SK-N-MC (cell line): ENCODE results near the gene FBXW7.
A peak's percentile ranks its signal among the peaks of the same experiment; 100 is the strongest.

Experiments used
- DNase-seq: peaks from one replicate; pipeline ENCODE4 v3.0.0-alpha.2; 2011; ENCODE audit warnings: low read depth, low spot score
- H3K27ac ChIP-seq: fragments of 200-600 bp; sonication (generic); 2 replicates; pipeline ENCODE4 v1.5.1; 2016; ENCODE audit warnings: mixed run types
- H3K36me3 ChIP-seq: fragments of 200-600 bp; sonication (generic); 2 replicates; pipeline ENCODE4 v1.6.1; 2017; ENCODE audit warnings: antibody characterized with exemption, low read length, mixed read lengths; ENCODE audit not compliant: insufficient read depth
- H3K4me3 ChIP-seq: fragments of 200-600 bp; sonication (generic); 2 replicates; pipeline ENCODE4 v1.5.1; 2016
- H3K9ac ChIP-seq: fragments of 200-600 bp; sonication (generic); 2 replicates; pipeline ENCODE4 v1.8.0; 2017; ENCODE audit warnings: mixed run types, mixed read lengths; ENCODE audit not compliant: insufficient read length
- H3K9me3 ChIP-seq: fragments of 200-600 bp; sonication (generic); 2 replicates; pipeline ENCODE4 v1.6.1; 2017; ENCODE audit warnings: low read depth, mild to moderate bottlenecking, antibody characterized with exemption, low read length, moderate library complexity, mixed read lengths
- EZH2 ChIP-seq: fragments of 200-600 bp; sonication (generic); IDR thresholded peaks from one replicate; pipeline ENCODE4 v1.6.1; 2017; ENCODE audit warnings: antibody characterized with exemption
- FOXP2 ChIP-seq: optimal IDR thresholded peaks from 2 replicates; pipeline ENCODE3; 2011; ENCODE audit warnings: mild to moderate bottlenecking, moderate library complexity; ENCODE audit not compliant: insufficient read depth; ENCODE audit errors: extremely low read length, control extremely low read depth
- POLR2AphosphoS5 ChIP-seq: IDR thresholded peaks from 2 replicates; pipeline ENCODE4 v1.6.1; 2012; ENCODE audit warnings: mild to moderate bottlenecking, low read depth, low read length, borderline replicate concordance

FBXW7 gene

GRCh38 chr4:152321398-152321797, 214.5 kb downstream of the FBXW7 start:
- no peak overlapping the region for H3K4me3 ChIP-seq
- DNase-seq: no peak
- TF ChIP-seq FOXP2: no peak
- TF ChIP-seq POLR2AphosphoS5: no peak
- TF ChIP-seq EZH2: no peak
- no peaks in the 10 kb centered on the region for H3K9me3 ChIP-seq
- no peak overlapping the region for H3K27ac ChIP-seq
- H3K9ac ChIP-seq: no peak overlapping the region
- H3K36me3 ChIP-seq: peaks cover 18% of the 10 kb centered on the region

- no peak for TF ChIP-seq POLR2AphosphoS5
- TF ChIP-seq EZH2: no peak
- no peak for TF ChIP-seq FOXP2
- H3K4me3 ChIP-seq: no peak overlapping the region
- no peaks in the 10 kb centered on the region for H3K9me3 ChIP-seq
- no peaks in the 10 kb centered on the region for H3K36me3 ChIP-seq
- no peak overlapping the region for H3K9ac ChIP-seq
- DNase-seq: no peak
- no peak overlapping the region for H3K27ac ChIP-seq
These were observed 218.9 kb downstream of the FBXW7 start for GRCh38 chr4:152316969-152317368.

GRCh38 chr4:152310257-152310656, 225.6 kb downstream of the FBXW7 start:
- Histone ChIP-seq H3K4me3 (no peak overlapping the region; the same call in 1 of the 2 replicates), H3K9me3 (no peaks in the 10 kb centered on the region), H3K27ac (peak overlapping the region; percentile 86), H3K9ac (no peak overlapping the region), H3K36me3 (no peaks in the 10 kb centered on the region)
- TF ChIP-seq FOXP2 (peak; percentile 36), EZH2 (no peak), POLR2AphosphoS5 (peak; percentile 48; the same call in 1 of the 2 replicates)
- DNase-seq: peak; percentile 86

- TF ChIP-seq FOXP2 (peak; percentile 88), EZH2 (no peak), POLR2AphosphoS5 (no peak; the same call in 1 of the 2 replicates)
- DNase-seq: peak; percentile 72
- H3K36me3 ChIP-seq: no peaks in the 10 kb centered on the region
- no peak overlapping the region for H3K9ac ChIP-seq
- peak overlapping the region; percentile 86 for H3K27ac ChIP-seq
- H3K4me3 ChIP-seq: peak overlapping the region; percentile 59
- H3K9me3 ChIP-seq: no peaks in the 10 kb centered on the region
These were observed 226.5 kb downstream of the FBXW7 start for GRCh38 chr4:152309418-152309817.

- no peaks in the 10 kb centered on the region for H3K9me3 ChIP-seq
- no peak for DNase-seq
These were observed 226.9 kb downstream of the FBXW7 start for GRCh38 chr4:152308951-152309350.

GRCh38 chr4:152307669-152308068, 228.2 kb downstream of the FBXW7 start:
- no peaks in the 10 kb centered on the region for H3K36me3 ChIP-seq
- H3K9me3 ChIP-seq: no peaks in the 10 kb centered on the region
- no peak for TF ChIP-seq FOXP2
- no peak for TF ChIP-seq POLR2AphosphoS5
- no peak for TF ChIP-seq EZH2
- H3K27ac ChIP-seq: no peak overlapping the region
- DNase-seq: no peak
- no peak overlapping the region for H3K4me3 ChIP-seq
- H3K9ac ChIP-seq: no peak overlapping the region

More at GRCh38 chr4:152308951-152309350, 226.9 kb downstream of the FBXW7 start:
- no peak overlapping the region for H3K9ac ChIP-seq
- H3K4me3 ChIP-seq: peak overlapping the region; percentile 59
- TF ChIP-seq POLR2AphosphoS5 (no peak), FOXP2 (peak; percentile 13)
- peak overlapping the region; percentile 86 for H3K27ac ChIP-seq
- H3K36me3 ChIP-seq: no peaks in the 10 kb centered on the region

GRCh38 chr4:152306541-152306940, 229.4 kb downstream of the FBXW7 start:
- no peak overlapping the region for H3K9ac ChIP-seq
- no peak overlapping the region for H3K27ac ChIP-seq
- no peaks in the 10 kb centered on the region for H3K9me3 ChIP-seq
- DNase-seq: no peak
- no peaks in the 10 kb centered on the region for H3K36me3 ChIP-seq
- TF ChIP-seq POLR2AphosphoS5 (no peak), FOXP2 (no peak), EZH2 (no peak)
- H3K4me3 ChIP-seq: no peak overlapping the region

- H3K9me3 ChIP-seq: no peaks in the 10 kb centered on the region
- no peak overlapping the region for H3K9ac ChIP-seq
- no peak for TF ChIP-seq POLR2AphosphoS5
- no peak for TF ChIP-seq FOXP2
- TF ChIP-seq EZH2: no peak
- no peak overlapping the region for H3K27ac ChIP-seq
- H3K4me3 ChIP-seq: no peak overlapping the region
- no peak for DNase-seq
- H3K36me3 ChIP-seq: no peaks in the 10 kb centered on the region
These were observed 231.7 kb downstream of the FBXW7 start for GRCh38 chr4:152304220-152304619.

GRCh38 chr4:152301381-152301780, 234.5 kb downstream of the FBXW7 start:
- no peak overlapping the region for H3K9ac ChIP-seq
- no peak for DNase-seq
- TF ChIP-seq POLR2AphosphoS5: no peak
- TF ChIP-seq FOXP2: no peak
- no peak for TF ChIP-seq EZH2
- H3K36me3 ChIP-seq: no peaks in the 10 kb centered on the region
- no peak overlapping the region for H3K4me3 ChIP-seq
- H3K9me3 ChIP-seq: no peaks in the 10 kb centered on the region
- H3K27ac ChIP-seq: no peak overlapping the region
